GM08714 (cell line): ENCODE data around the gene CFAP99.

ENCODE experiments used
- H3K4me3 ChIP-seq: fragments of 200-500 bp; sonication (Bioruptor generic); 2 replicates; pipeline ENCODE4 v1.5.1; 2014; ENCODE audit warnings: mild to moderate bottlenecking, low read length, inconsistent platforms
- ZNF274 ChIP-seq: IDR thresholded peaks from 2 replicates; pipeline ENCODE4 v1.6.1; 2012; ENCODE audit warnings: mild to moderate bottlenecking, low read depth, low read length

Gene CFAP99

GRCh38 chr4:2485956-2486355, 67.2 kb downstream of the CFAP99 start:
- H3K4me3 ChIP-seq: no peak overlapping the region
- no peak for TF ChIP-seq ZNF274

DNA sequence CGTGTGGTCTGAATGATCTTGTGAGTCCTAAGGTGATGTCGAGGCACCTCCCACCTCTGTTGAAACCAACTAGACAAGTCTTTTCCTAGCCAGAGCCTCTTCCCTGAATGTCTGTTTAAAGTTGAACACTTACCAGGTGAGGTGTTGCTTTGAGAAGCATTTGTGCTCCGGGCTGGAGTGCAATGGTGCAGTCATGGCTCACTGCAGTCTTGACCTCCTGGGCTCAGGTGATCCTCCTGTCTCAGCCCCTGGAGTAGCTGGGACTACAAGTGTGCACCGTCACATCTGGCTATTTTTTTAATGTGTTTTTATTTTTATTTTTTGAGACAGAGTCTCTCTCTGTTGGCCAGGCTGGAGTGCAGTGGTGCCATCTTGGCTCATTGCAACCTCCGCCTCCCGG, 68.2 kb downstream of the CFAP99 start:
- no peak overlapping the region for H3K4me3 ChIP-seq
- no peak for TF ChIP-seq ZNF274

DNA sequence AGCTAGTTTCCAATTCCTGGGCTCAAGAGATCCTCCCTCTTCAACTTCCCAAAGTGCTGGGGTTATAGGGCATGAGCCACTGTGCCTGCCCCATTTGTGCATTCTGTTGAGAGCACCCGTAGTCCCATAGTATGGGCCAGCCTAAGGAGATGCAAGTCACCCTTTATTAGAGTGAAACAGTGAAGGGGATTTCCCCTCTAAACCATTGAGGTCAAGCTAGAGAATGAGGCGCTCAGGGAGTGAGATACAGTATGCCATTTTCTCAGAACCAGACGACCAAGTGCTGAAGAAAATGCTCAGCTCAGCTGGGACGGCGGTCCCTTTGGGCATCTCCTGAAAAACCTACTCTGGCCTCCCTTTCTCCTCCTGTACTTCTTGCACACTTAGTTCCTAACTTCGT, 68.9 kb downstream of the CFAP99 start:
- no peak for TF ChIP-seq ZNF274
- no peak overlapping the region for H3K4me3 ChIP-seq

DNA sequence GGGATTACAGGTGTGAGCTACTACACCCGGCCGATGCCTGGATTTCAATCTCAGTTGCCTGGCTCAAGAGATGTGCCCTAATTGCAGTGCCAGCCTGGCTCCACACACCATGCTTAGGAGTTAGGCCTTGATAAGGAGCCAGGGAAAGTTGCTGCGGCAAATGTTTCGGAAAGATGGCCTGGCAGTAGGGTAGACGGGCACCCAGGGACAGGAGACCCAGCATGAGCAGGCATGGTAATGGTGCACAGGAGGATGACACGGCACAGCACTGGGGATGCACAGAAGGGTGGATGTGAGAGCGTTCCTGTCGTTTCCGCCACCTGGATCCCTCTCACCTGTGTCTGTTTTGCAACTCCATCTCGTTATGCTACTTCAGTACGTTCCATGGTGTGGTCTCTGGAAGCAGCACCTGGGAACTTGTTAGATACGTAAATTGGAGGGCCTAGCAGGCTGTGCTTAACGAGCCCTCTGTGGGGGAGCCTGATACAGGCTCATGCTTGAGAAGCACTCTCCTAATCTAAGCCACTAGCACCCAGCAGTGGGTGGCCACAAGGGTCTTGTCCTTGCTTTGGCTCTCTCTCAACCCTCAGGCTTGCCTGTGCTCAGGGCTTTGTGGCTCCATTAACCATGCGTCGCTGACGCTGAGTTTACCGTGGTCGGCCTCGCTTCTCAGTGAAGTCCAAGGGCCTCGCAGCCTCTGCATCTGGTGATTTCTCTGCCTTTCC, 70.5 kb downstream of the CFAP99 start:
- TF ChIP-seq ZNF274: no peak
- no peak overlapping the region for H3K4me3 ChIP-seq

- H3K4me3 ChIP-seq: no peak overlapping the region
- TF ChIP-seq ZNF274: no peak
Observed at GRCh38 chr4:2489841-2490552, 71.2 kb downstream of the CFAP99 start.

GRCh38 chr4:2492970-2493369, 74.2 kb downstream of the CFAP99 start:
- H3K4me3 ChIP-seq: no peak overlapping the region
- TF ChIP-seq ZNF274: no peak

DNA sequence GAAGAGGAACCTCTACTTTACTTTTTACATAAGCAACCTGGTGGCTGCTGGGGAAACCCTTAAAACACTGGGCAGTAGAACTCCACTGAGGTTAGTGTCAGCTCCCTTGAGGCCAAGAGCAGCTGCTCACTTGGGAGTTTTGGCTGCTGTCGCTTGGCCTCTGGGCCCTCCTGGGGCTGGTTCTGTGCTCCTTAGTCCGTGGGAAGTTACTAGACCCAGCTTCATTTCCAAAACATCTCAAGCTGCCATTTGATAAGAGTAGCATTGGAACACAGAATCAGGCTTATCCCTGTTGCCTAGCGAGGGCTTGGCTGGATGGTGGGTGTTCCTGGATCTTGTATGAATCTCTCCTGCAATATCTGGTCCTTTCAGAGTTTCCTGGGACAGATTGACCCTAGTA, 76.2 kb downstream of the CFAP99 start:
- no peak overlapping the region for H3K4me3 ChIP-seq
- TF ChIP-seq ZNF274: no peak

GRCh38 chr4:2497324-2497723, 78.6 kb downstream of the CFAP99 start:
- no peak for TF ChIP-seq ZNF274
- no peak overlapping the region for H3K4me3 ChIP-seq

- no peak for TF ChIP-seq ZNF274
- H3K4me3 ChIP-seq: no peak overlapping the region
Observed at GRCh38 chr4:2497931-2498330, 79.2 kb downstream of the CFAP99 start.

DNA sequence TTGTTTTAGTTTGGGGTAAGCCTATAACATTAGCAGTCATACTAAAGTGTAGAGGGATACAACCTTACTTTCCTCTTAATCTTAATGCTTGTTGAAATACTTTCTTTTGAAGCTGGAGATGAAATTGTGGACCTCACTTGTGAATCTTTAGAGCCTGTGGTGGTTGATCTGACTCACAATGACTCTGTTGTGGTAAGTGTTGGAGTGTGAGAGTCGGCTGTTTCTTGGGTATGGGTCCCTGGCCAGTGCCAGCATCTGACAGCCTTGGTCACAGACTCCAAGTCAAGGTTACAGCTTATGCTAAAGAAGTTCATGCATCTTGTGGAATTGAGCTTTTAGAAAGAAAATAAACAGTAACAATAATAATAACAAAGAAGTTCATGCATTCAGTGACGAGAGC, 81.8 kb downstream of the CFAP99 start:
- no peak overlapping the region for H3K4me3 ChIP-seq
- TF ChIP-seq ZNF274: no peak

GRCh38 chr4:2501034-2501594, 82.4 kb downstream of the CFAP99 start:
- no peak for TF ChIP-seq ZNF274
- H3K4me3 ChIP-seq: no peak overlapping the region

GRCh38 chr4:2503809-2504208, 85.1 kb downstream of the CFAP99 start:
- no peak overlapping the region for H3K4me3 ChIP-seq
- TF ChIP-seq ZNF274: no peak

GRCh38 chr4:2507259-2507658, 88.5 kb downstream of the CFAP99 start:
- no peak for TF ChIP-seq ZNF274
- no peak overlapping the region for H3K4me3 ChIP-seq

- H3K4me3 ChIP-seq: no peak overlapping the region
- no peak for TF ChIP-seq ZNF274
Observed at GRCh38 chr4:2507855-2508254, 89.1 kb downstream of the CFAP99 start.
